SH-SY5Y (cell line): ENCODE measurements around the gene TEX29.

Experiments used
- GATA2 ChIP-seq: IDR thresholded peaks from 2 replicates; pipeline ENCODE4 v1.6.1; 2011; ENCODE audit warnings: mild to moderate bottlenecking, low read depth, low read length
- GATA3 ChIP-seq: IDR thresholded peaks from 2 replicates; pipeline ENCODE4 v1.6.1; 2011; ENCODE audit warnings: low read depth, mild to moderate bottlenecking, low read length, moderate library complexity

GRCh38 chr13:111318386-111318785, 2.1 kb upstream of the TEX29 start:
- TF ChIP-seq GATA2 (no peak), GATA3 (no peak)
